Umbilical cord (tissue), 2 donors: ENCODE results near the gene ADAMTSL1. TPM values are rescaled to one million over a fixed set of nuclear protein-coding genes. Genes with fewer than 3 reads are reported as not detected.

Source experiments
- DNase-seq: peaks from one replicate; pipeline ENCODE4 v3.0.0-alpha.2; 2015; ENCODE audit warnings: low spot score
- total RNA-seq: library from RNA; depleted of rRNA; stranded (reverse); fragments of >200 nt; gene quantifications from one replicate; pipeline ENCODE4 v1.2.3, GENCODE V29; 2014; ENCODE audit warnings: low replicate concordance; ENCODE audit not compliant: insufficient read depth

ADAMTSL1 gene
- total RNA-seq, 1 donor from 2014 or later: 26.5 TPM

GRCh38 chr9:18660001-18660400 is 186.0 kb downstream of the ADAMTSL1 start:
- peak; percentile 19 for DNase-seq

GRCh38 chr9:18662320-18662719 is 188.4 kb downstream of the ADAMTSL1 start:
- no peak for DNase-seq

- DNase-seq: no peak
Observed at GRCh38 chr9:18665947-18666346, 192.0 kb downstream of the ADAMTSL1 start.

GRCh38 chr9:18666348-18666747 is 192.4 kb downstream of the ADAMTSL1 start:
- no peak for DNase-seq

GRCh38 chr9:18666986-18667772 is 193.2 kb downstream of the ADAMTSL1 start:
- no peak for DNase-seq

GRCh38 chr9:18668944-18669343 is 195.0 kb downstream of the ADAMTSL1 start:
- no peak for DNase-seq

GRCh38 chr9:18672706-18673105 is 198.8 kb downstream of the ADAMTSL1 start:
- no peak for DNase-seq

- no peak for DNase-seq
Observed at GRCh38 chr9:18673179-18673578, 199.2 kb downstream of the ADAMTSL1 start.

GRCh38 chr9:18675332-18675731 is 201.4 kb downstream of the ADAMTSL1 start:
- DNase-seq: no peak

- no peak for DNase-seq
Observed at GRCh38 chr9:18675973-18676372, 202.0 kb downstream of the ADAMTSL1 start.

GRCh38 chr9:18676525-18676924 is 202.6 kb downstream of the ADAMTSL1 start:
- no peak for DNase-seq

GRCh38 chr9:18678821-18679590 is 205.1 kb downstream of the ADAMTSL1 start:
- no peak for DNase-seq

GRCh38 chr9:18682907-18683306 is 209.0 kb downstream of the ADAMTSL1 start:
- DNase-seq: no peak

GRCh38 chr9:18683312-18683711 is 209.4 kb downstream of the ADAMTSL1 start:
- no peak for DNase-seq

- DNase-seq: no peak
Observed at GRCh38 chr9:18683851-18684250, 209.9 kb downstream of the ADAMTSL1 start.

- no peak for DNase-seq
Observed at GRCh38 chr9:18684593-18685317, 210.8 kb downstream of the ADAMTSL1 start.

GRCh38 chr9:18688581-18689565 is 214.9 kb downstream of the ADAMTSL1 start:
- DNase-seq: no peak

- peak; percentile 32 for DNase-seq
Observed at GRCh38 chr9:18689921-18690320, 216.0 kb downstream of the ADAMTSL1 start.

- no peak for DNase-seq
Observed at GRCh38 chr9:18692268-18692667, 218.3 kb downstream of the ADAMTSL1 start.

GRCh38 chr9:18692962-18693361 is 219.0 kb downstream of the ADAMTSL1 start:
- no peak for DNase-seq
